Measurements from ENCODE around the gene TTC39C. TPM values are rescaled to one million over a fixed set of nuclear protein-coding genes. Genes with fewer than 3 reads are reported as not detected.

Gene TTC39C
- polyA plus RNA-seq, 1 experiment: 24.3 TPM

DNA sequence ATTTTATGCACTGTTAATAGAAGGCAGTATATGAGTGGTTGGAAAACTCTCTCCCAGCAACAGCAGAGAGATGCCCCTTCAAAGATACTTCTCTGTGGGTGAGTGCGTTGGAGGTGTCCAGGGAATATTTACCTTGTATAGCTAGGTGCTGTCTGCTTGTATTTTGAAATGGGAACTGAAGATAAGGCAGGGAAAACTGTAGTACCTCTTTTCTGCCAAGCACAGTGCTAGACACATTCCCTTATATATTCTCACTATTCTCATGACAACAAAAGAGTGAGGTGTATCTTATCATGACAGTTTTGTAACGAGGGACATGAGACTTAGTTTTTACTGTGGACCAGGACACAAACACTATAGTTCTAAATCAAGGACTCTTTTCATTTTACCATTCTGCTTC is 2.1 kb downstream of the TTC39C start:
- CTCF ChIA-PET: interaction anchor here (1.2 to 1.3 kb wide), 2 partner anchors 11 to 103 kb away, joined by 3 read pairs; no protein-coding TSS in a partner anchor

DNA sequence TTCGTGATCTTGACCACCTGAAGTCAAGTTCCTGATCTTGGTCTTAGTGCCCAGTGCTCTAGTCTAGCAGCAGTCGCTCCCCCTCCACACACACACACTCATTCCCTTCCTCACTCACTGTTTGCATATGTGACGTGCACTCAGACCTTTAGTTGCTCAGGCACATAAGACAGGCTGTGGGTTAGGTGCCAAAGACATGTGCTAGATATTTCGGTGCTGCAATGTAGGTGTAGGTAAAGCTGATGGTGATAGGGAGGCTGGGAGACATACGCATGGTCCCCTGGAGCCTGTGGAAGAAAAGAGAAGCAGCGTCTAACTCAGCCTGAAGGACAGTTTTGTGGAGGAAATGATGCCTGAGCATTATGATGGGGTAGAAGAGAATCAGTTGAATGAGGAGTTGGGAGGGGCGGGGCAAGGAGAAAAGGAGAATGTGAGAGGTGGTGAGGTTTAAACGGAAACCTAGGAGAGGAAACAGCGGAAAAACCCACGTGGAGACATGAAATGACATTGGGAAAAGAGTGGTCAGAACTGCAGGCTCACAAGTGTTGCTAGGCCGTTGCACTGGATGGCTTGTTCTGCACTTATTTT is 3.8 kb downstream of the TTC39C start:
- no peak overlapping the region for H3K27ac ChIP-seq (ENCODE audit: low read depth, low read length)
- POLR2A ChIA-PET: no interaction called here
- no peaks in the 10 kb centered on the region for H3K27me3 ChIP-seq (ENCODE audit: control insufficient read depth, insufficient read depth, low read length)
- H3K4me3 ChIP-seq (ENCODE audit: low read depth, low read length): no peak overlapping the region
- CTCF ChIA-PET: interaction anchor here (1.2 kb wide), 1 partner anchor 100 kb away, joined by 4 read pairs; no protein-coding TSS in a partner anchor
- TF ChIP-seq, protein P1, sequence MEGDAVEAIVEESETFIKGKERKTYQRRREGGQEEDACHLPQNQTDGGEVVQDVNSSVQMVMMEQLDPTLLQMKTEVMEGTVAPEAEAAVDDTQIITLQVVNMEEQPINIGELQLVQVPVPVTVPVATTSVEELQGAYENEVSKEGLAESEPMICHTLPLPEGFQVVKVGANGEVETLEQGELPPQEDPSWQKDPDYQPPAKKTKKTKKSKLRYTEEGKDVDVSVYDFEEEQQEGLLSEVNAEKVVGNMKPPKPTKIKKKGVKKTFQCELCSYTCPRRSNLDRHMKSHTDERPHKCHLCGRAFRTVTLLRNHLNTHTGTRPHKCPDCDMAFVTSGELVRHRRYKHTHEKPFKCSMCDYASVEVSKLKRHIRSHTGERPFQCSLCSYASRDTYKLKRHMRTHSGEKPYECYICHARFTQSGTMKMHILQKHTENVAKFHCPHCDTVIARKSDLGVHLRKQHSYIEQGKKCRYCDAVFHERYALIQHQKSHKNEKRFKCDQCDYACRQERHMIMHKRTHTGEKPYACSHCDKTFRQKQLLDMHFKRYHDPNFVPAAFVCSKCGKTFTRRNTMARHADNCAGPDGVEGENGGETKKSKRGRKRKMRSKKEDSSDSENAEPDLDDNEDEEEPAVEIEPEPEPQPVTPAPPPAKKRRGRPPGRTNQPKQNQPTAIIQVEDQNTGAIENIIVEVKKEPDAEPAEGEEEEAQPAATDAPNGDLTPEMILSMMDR (IDR thresholded peaks at IDR 0.05; ENCODE audit: low read depth, low read length): no peak
- no peak for DNase-seq (ENCODE audit: low read depth, low spot score)
- peaks cover 4% of the 10 kb centered on the region; the same call in 1 of the 2 replicates for H3K9me3 ChIP-seq (ENCODE audit: control insufficient read depth, insufficient read depth, low read length)

More for the DNA sequence above, 2.1 kb downstream of the TTC39C start:
- TF ChIP-seq, protein P1 (IDR thresholded peaks at IDR 0.05; ENCODE audit: low read depth, low read length): peak; percentile 36
- no peak overlapping the region; the same call in 1 of the 2 replicates for H3K4me3 ChIP-seq (ENCODE audit: low read depth, low read length)
- H3K27ac ChIP-seq (ENCODE audit: low read depth, low read length): no peak overlapping the region
- no peak for DNase-seq (ENCODE audit: low read depth, low spot score)
- POLR2A ChIA-PET: no interaction called here
- H3K9me3 ChIP-seq (ENCODE audit: control insufficient read depth, insufficient read depth, low read length): peaks cover 4% of the 10 kb centered on the region; the same call in 1 of the 2 replicates
- H3K27me3 ChIP-seq (ENCODE audit: control insufficient read depth, insufficient read depth, low read length): peaks cover 2% of the 10 kb centered on the region

DNA sequence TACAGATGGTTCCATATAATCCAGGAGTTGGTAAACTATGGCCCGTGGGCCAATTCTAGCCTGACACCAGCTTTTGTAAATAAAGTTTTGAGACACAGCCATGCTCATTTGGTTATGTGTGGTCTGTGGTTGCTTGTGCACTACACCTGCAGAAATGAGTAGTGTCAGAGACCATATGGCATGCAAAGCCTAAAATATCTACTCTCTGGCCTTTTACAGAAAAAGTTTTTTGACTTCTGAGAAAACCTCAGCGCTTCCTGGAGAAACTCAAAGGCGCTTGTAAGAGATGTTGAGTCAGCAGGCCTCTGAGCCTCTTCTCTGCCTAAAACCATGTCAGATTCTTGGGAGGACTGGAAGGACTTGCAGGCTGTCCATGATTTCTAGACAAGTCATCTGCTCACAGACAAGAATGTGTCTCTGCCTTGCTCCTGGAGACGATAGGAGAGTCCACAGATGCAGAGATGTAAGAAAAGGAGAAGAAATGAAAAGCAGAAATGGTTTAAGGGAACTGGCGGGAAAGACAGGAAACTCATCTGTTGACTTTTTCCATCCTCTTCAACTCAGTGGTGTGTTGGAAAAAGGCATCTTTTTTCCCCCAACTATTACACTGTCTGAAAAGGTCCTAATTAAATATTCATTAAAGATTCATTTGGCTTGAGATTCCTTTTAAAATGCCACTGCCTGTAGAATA is 5.2 kb downstream of the TTC39C start:
- TF ChIP-seq, protein P1 (IDR thresholded peaks at IDR 0.05; ENCODE audit: low read depth, low read length): no peak
- CTCF ChIA-PET: no interaction called here
- no peak for DNase-seq (ENCODE audit: low read depth, low spot score)
- no peaks in the 10 kb centered on the region for H3K27me3 ChIP-seq (ENCODE audit: control insufficient read depth, insufficient read depth, low read length)
- H3K27ac ChIP-seq (ENCODE audit: low read depth, low read length): no peak overlapping the region
- POLR2A ChIA-PET: no interaction called here
- H3K9me3 ChIP-seq (ENCODE audit: control insufficient read depth, insufficient read depth, low read length): peaks cover 4% of the 10 kb centered on the region; the same call in 1 of the 2 replicates
- H3K4me3 ChIP-seq (ENCODE audit: low read depth, low read length): no peak overlapping the region

DNA sequence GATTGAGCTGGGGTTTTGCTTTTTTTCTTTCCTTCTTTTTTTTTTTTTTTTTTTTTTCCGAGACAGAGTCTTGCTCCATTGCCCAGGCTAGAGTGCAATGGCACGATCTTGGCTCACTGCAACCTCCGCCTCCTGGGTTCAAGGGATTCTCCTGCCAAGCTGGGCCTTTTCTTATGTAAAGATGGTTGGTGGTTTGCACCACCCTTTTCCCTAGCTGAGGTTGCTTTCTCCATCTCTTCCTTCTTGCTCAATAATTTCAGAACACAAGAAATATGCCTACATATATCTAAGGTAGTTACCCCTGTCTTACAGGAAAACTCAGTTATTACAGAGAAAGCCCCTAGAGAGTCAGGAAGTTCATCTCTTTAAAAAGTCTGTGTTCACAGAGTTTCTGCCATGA is 7.0 kb downstream of the TTC39C start:
- CTCF ChIA-PET: interaction anchor here (0.5 kb wide), 1 partner anchor 16 kb away, joined by 3 read pairs; no protein-coding TSS in a partner anchor
- Histone ChIP-seq H3K27ac (ENCODE audit: low read depth, low read length) (no peak overlapping the region), H3K27me3 (ENCODE audit: control insufficient read depth, insufficient read depth, low read length) (no peaks in the 10 kb centered on the region), H3K4me3 (ENCODE audit: low read depth, low read length) (no peak overlapping the region), H3K9me3 (ENCODE audit: control insufficient read depth, insufficient read depth, low read length) (no peaks in the 10 kb centered on the region)
- no peak for DNase-seq (ENCODE audit: low read depth, low spot score)
- TF ChIP-seq, protein P1 (IDR thresholded peaks at IDR 0.05; ENCODE audit: low read depth, low read length): no peak
- POLR2A ChIA-PET: no interaction called here

DNA sequence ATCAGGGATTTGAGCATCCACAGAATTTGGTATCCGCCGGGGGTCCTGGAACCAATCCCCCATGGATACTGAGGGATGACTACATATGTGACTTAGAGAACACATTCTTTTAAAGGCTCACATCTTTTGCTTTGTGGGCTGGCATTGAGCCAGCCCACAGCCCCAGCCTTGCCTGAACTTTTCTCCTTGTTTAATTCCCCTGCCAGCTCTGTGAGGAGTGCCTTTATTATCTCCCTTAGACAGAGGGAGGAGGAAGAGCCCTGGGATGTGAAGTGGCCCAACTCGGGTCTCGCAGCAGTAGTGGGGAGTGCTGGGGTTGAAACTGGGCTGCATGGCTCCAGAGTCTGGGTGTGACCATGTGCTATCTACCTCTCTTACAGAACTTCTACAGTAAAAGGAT is 7.6 kb downstream of the TTC39C start:
- H3K27me3 ChIP-seq (ENCODE audit: control insufficient read depth, insufficient read depth, low read length): no peaks in the 10 kb centered on the region
- no peak overlapping the region for H3K27ac ChIP-seq (ENCODE audit: low read depth, low read length)
- no peaks in the 10 kb centered on the region for H3K9me3 ChIP-seq (ENCODE audit: control insufficient read depth, insufficient read depth, low read length)
- ChIA-PET CTCF (interaction anchor here (0.5 kb wide), 1 partner anchor 15 kb away, joined by 3 read pairs; no protein-coding TSS in a partner anchor), POLR2A (interaction anchor here (0.5 kb wide), 1 partner anchor 59 kb away, joined by 8 read pairs; no protein-coding TSS in a partner anchor)
- TF ChIP-seq, protein P1 (IDR thresholded peaks at IDR 0.05; ENCODE audit: low read depth, low read length): no peak
- H3K4me3 ChIP-seq (ENCODE audit: low read depth, low read length): no peak overlapping the region
- no peak for DNase-seq (ENCODE audit: low read depth, low spot score)

Measured in AG04450 (cell line).